Measurements from ENCODE around the gene SSRP1.

The SSRP1 gene

DNA sequence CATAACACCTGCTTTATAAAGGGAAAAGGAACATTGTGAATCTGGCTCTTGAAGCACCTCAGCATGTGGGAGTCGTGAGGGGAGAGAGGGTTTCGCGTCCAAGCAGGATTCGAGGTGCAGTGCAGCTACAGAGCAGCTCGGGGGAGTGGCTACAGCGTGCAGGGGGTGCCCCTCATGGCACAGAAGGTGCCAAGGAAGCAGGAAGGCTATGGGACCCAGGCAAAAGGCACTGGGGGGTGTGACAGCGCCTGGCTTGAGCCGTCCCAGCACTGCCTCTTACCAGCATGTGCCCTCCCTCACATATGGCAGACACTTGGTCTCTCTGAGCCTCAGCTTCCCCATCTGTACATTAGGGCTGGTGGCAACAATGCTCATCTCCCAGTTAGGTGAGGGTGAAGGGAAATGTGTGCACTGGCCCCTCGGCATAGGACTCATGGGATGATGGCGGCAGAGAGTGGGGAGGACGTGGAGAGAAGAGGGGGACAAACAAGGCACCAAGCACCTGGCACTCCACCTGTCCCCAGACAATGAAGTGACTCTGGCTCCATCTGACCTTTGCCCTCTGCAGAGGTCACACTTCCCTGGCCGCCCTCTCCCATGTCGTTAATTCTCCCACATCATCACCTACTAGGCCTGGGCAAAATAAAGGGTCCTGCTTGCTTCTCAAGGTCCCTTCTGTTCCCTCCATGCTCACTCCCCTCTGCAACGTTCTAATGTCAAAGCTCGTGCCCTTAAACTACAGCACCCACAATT lies 21.3 kb downstream of the SSRP1 start:
- DNase-seq: no peak

DNA sequence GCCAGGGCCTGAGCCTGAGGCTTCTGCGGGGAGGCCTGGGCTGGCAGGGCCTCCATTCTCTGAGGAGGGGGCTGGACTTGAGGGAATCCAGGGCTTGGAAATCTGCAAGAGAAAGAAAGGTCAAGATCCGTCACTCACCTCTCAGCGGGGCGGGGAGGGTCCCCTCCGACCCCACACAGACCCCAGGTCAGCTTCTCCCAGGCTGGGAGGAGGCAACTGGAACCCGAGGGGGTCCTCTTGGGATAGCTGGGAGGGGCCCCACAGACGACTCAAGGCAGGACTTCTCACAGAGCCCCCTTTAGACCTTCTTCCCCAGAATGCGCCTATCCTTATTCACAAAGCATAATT lies 21.9 kb downstream of the SSRP1 start:
- DNase-seq: no peak

DNA sequence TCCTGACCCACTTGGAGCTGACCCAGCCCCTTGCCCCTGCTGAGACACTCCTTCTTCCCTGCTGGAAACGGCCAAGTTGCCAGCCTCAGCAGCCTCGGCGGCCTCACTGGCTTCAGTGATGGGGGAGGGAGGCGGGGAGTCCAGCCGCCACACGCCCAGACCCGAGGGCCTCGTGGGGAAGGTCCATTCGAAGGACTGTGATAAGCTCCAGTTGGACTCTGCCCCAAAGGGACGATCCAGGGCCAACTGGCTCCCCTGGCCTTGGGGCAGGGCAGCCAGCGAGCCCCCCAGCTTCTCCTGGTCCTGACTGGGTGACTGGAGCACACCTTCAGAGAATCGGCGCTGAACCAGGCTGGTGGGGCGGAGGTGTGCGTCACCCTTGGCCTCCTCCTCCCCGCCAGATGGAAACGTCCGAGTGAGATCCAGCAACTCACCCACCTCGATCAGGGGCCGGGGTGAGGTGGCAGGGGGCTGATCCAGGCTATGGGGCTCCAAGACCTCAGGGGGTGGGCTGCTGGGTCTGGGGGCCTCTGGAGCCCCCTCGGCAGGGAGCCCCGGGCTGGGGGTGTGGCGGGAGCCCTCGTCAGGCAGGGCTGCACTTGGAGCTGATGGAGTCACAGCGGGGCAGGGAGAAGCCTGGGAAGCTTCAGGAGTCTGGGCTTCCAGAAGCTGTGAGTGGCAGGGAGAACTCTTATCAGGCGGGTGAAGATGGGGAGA lies 22.5 kb downstream of the SSRP1 start:
- no peak for DNase-seq

DNA sequence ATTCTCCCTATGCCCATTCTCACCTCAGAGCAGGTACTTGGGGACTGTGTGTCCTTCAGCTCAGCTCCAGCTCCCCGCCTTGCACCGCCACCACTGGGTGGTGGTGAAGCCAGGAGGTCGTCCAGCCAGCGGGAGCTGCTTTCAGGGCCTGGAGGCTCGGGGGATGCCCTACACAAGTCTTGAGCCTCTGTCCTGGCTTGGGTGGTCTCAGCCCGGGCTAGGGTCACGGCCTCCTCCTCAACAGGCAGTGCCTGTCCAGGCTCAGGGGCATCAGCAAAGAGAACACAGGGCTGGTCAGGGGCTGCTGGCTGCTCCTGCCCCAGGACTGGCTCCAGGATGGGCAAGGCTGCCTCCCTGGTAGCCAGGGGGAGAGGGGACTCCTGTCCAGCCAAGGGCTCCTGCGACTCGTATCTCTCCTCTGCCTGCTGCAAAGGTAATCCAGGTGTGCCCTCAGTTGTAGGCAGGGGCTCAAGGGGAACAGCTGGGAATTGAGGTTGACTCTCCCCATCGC lies 23.1 kb downstream of the SSRP1 start:
- no peak for DNase-seq

DNA sequence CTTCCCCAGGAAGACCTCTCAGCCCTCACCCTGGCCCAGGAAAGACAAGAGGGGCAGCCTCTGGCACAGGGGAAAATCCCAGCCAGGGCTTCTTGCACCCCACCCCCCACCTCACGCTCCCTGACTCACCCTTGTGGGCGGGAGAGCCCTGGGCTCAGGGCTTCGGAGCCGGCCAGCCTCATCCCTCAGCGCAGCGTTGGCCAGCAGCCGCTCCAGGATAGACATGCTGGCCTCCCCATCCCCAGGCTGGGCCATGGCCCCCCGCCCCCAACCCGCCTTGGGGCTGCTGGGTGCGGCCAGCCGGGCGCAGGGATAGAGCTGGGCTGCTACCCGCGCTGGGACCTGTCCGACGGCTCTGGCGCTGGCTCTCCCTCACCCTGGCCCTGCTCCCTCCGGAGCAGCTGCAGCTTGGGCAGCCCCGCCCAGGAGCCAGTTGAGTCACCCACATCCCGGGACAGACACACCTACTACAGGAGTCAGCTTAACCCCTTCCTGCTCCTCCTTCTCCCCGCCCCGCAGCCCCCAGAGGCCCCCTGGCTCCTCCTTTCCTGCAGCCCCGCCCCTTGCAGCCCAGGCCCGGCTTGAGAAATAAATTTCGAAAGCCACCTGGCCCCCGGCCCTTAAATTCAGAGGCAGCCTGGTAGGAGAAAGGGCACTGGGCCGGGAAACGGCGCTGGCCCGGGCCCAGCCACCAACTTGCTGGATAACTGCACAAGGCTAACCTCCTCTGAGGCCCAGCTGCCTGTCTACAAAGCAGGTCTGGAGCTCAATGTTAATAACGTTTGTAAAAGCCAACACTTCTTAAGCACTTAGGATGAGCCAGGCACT lies 24.4 kb downstream of the SSRP1 start:
- DNase-seq: peak; percentile 45

DNA sequence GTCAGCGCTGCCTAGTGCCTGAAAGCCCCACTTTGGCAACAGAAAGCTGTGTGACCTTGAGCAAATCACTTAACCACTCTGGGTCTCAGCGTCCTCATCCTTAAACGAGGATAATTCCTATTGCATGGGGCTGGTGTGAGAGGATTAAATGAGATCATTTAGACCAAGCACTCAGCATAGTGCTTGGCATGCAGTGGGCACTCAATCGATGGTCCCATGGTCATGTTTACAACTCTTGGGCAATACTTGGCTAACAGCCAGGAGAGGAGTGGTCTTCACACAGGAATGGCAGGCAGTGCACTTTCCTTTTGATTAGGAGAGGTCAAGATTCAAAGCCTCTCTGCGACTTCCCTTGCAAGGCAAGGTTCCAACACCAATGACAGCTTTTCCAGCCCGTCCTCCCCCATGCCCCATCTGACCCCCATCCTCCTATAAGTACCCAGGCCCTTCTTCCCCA lies 25.0 kb downstream of the SSRP1 start:
- DNase-seq: no peak

DNA sequence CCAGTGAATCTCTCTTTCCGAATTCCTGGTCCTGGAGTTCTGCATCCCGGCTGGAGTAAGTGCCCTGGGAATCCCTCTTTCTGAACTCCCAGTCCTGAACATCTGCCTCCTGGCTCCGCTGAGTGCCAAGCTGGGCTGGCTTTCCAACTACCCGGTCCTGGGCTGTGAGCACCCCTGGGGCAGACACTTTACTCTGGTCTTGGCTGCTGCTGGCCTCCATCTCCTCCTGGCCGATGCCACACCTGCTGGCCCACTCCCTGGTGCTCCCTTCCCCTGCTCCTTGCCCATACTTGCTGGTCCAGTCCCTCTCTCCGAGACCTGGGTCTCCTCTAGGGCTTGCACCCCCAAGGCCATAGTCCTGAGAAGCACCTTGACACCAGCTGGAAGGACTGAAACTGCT lies 25.6 kb downstream of the SSRP1 start:
- no peak for DNase-seq

DNA sequence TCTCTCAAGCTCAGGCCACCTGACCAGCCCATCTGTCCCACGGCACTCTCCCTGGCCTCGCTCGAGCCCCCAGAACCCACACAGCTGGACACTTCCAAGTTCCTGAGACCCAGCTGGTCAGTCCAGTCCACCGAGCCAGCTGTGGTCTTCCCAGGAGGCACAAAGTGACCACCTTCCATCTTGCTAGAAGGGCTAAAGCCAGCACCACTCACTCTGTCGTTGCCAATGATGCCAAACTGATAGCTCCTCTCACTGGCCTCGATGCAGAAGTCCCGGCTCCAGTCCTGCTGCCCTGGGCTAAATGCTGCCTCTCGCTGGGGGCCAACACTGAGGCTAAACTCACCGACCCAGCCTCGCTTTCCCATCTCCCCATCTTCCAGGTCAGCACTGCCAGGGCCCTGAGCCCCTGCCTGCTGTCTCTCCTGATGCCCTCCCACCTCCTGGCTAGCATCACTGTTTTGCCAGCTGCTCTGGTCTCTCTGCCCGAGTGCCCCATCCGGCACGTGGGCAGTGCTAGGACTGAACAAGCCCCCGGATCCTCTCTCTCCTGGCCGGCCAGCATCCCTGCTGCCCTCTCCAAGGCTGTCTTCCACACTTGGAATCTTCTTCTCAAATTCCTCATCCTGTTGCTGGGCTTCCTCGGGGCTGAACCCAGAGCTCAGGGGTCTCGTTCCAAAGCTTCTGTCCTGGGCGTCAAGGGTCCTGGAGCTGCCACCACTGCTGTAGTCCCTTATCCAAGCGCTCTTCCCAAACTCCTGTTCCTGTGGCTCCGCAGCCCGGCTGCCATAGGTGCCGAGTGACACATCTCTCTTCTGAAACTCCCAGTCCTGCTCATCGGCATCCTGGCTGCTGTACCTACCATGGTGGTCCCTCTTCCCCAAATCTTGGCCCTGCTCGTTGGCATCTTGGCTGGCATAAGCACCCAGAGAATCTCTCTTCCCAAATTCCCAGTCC lies 26.3 kb downstream of the SSRP1 start:
- no peak for DNase-seq

DNA sequence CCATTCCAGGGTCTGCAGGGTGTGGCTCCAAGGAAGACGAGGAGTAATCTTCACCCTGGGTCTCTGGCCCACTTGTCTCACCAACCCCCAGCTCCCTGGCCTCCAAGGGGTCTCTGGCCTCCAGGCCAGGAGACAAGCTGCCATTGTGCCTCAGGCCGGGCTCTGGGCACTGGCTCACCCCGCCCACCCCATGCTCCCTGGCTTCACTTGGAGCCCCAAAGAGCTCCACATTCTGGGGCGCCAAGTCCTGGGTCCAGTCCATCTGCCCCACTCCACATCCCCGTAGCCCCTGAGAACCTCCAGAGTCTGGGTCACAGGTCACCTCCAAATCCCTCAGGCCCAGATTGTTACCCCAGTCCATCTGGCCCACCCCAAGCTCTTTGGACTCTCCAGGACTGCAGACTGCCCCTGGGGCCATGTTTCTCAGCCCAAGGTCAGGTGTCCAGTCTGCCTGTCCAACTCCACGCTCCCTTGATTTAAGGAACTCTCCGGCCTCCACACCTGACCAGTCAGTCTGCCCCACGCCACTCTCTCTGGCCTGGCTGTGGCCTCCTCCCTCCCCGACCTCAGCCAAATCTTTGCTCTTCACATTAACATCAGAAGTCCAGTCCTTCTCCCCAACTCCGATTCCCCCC lies 27.1 kb downstream of the SSRP1 start:
- no peak for DNase-seq

DNA sequence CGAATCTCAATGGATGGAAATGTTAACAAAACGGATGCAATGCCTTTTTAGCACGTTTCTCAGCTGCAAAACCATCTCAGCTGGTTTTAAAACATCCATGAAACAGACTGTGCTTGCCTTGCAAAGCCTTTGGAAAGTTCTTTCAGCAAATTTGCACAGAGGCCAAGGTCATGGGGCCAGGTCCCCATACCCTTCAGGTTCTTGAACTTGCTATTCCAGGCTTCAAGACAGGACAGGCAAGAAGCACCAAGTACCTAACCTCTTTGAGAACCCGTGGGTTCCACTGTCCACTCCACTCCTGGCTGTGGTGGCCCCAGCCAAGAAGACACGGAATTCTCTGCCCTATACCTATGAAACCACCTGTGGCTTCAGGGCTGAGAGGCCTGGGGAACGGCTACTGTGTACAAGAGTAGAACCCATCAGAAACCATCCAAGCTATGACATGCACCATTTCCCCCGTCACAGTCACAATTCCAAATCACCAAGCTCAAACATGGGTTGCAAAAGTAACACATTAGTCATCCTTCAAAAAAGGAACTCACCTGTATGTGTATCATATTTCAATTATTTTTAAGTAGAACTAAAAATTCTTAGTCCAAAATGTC lies 27.9 kb downstream of the SSRP1 start:
- no peak for DNase-seq

DNA sequence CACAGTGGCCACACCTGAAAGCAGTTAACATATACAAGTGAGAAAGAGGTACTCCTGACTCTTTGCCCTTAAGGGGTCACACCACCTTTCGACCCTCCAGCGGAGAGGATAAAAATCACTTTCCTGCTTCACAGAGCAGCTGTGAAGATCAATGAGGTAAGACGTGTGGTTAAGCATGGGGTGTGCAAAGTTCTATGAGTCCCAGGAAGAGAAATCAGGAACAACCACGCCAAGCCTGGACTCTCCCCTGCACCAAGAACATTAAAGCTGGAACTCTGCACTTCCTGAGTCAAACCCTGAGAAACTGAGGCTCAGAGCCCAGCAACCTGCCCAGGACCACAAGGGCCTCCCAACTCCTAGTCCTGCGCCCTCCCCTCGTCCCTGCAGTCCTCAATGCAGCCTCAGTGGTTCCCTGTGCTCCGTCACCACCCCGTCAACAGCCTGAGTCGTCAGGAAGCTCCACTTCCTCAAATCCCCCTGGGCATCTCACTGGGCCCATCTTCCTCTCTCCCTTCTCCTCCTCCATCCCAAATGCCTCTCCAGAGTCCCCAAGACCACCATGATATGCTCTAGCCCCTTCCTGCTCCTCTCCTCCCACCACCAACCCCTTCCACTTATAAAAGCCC lies 28.6 kb downstream of the SSRP1 start:
- DNase-seq: no peak

DNA sequence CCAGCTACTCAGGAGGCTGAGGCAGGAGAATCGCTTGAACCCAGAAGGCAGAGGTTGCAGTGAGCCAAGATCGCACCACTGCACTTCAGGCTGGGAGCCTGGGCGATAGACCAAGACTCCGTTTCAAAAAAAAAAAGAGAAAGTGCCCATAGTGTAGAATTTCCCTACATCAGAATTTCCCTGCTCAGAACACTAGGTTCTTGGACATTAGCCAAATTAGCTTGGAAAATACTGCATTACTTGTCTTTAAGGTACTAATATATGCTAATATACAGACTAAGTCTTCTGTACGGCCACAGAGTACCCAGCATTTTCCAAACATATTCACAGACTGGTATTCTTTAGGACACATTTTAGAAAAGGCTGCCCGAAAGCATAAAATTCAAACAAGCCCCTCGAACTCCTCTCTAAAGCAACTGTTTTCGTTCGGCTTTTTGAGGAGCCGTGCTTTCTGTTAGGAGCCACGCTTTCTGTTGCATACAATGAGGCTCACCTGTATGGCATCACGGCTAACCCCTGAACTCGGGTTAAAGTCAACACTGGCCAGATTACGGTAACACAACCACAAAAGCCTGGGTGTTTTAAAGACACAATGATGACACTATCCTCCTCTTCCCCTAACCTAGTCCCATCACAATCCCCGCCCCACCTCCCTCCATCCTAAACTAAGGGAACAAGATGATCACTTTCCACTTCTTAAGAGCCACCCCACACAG lies 29.4 kb downstream of the SSRP1 start:
- DNase-seq: no peak

DNA sequence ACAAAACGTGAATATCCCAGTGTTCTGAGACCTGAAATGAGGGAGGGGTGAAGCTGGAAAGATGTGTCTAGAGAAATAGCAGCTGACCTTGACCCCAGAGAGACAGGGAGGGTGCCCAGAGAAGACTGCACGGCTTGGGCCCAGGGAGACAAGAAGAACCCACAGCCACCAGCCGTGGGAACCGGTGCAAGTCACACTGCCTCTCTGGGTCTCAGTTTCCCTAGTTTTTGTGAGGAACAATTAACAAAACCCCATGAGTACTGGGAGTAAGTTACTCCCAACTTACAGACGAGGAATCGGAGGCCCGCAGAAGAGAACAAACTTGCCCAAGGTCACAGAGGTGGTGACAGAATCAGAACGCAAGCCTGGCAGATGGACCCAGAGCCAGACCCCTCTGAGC lies 30.2 kb downstream of the SSRP1 start:
- no peak for DNase-seq

DNA sequence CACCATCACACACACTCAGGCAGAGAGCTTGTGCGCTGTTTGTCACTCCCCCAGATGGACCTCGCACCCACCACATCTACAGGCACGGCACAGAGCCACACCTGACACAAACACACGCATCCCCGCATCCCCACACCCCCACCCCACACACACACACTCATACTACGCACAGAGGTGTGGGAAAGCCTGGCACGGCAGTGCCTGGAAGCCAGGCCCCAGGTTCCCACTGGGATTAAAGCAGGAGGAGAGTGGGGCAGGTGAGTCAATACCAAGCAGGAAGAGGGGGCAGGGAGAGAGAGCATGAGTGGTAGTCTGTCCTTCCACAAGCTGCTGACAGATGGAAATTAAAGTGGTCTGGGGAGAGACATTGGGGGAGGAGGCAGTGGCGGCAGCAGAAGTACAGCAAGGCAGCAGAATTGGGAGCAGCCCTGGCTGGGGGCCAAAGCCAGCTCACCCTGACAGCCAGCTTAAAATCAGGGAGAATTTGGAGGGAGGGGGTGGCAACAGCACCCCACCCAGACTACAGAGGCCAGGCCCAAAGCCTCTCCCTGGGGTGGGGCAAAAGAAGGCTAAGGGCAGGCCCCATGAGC lies 31.6 kb downstream of the SSRP1 start:
- DNase-seq: peak; percentile 39

DNA sequence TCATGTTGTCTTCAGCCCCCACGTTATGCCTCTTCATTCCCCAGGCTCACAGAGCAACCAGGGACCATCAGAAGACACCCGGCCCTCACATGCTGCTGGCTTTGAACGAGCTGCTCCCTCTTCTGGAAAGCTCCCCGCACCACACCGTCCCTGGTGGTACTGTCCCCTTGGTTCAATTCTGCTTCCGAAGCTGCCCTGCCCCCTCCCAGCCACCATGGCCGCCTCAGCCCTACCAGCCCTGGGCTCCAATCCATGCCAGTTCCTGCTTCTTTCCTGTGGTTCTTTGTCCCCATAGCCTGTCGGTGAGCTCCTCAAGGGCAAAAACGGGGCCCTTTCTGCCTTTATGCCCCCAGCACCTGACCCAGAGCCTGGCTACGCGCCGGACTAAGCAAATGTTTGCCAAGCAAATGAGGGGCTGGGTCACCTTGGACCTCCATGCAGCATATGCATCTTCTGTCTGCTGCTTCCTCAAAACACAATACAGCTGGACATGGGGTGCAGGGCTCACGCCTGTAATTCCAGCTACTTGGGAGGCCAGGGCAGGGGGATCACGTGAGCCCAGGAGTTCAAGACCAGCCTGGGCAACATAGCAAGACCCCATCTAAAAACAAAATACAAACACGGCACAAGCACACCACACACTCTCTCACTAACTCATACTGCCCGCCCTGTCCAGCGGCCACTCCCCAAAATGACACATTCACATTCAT lies 32.3 kb downstream of the SSRP1 start:
- no peak for DNase-seq

DNA sequence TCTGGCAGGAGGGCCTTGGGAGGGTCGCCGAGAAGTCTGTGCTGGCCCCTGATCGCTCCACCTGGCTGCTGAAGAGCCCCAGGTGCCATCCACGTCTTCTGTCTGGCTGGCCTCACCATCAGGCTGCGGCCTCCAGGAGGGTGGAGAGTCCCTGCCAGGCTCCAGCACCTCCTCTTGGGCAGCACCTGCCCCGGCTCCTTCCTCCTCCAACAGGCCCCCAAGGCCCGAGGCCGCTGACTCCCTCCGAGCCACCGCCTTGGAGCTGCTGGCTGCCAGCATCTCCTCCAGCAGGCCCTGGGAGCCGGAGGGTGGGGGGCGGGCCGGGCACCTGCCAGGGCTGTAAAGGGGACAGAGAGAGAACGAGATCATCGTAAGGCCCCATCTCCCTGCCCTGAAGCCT lies 33.2 kb downstream of the SSRP1 start:
- DNase-seq: no peak

DNA sequence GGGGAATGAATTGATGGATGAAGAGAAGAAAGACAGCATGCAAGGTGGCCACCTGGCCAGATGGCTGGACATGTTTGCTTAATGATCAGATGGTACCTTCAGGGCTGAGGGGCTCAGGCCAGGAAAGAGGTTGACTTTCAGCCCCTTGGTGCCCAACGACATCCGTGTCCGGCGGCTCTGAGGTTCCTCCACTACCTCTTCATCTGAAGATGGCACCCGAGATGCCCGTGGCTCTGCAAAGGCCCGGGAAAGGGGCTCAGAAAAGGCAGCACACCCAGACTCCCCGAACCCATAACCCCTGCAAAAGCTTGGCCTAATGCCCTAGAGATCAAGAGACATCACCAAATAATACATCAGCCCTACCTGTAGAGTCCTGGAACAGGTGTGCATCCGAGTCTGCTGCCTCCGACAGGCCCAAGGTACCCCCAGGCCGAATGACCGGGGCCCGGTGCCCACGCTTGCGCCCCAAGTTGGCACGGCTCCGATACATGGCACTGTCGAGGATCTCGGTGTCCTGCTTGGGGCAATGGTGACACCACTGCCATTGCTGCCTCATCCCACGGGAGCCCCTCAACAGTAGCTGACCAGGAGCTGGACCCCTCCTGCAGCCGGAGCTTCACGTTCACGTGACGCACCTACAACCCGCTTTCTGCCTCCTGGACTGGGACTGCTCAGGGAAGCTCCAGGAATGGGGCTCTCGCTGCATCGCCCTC lies 33.8 kb downstream of the SSRP1 start:
- no peak for DNase-seq

DNA sequence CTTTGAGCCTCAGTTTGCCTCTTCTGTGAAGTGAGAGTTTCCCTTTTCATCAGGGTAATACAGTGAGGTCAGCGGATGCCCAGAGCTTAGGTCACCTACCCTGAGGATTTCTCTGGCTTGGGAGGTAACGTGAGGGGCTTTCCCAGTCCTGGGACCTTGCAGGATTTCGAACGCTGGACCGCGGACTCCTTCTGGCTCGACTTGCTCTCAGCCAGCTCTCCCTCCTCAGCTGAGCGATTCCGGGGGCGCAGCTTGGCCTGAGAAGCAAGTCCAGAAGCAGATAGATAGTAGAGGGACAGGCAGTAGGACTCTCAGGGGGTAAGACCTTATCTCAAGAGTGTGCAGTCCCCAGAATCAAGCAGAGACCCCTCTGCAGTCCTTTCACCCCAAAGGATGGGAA lies 34.9 kb downstream of the SSRP1 start:
- no peak for DNase-seq
